Stomach (tissue), 9 donors: ENCODE results near the gene ZNF282. TPM values are rescaled to one million over a fixed set of nuclear protein-coding genes. Genes with fewer than 3 reads are reported as not detected.

ENCODE experiments used
- DNase-seq, 2 donors: peaks; one replicate each; pipeline versions ENCODE4 v3.0.0 to v3.0.0-alpha.2; 2013 to 2019
- H3K27ac ChIP-seq, 5 donors: fragments of 200-600 bp in 4 of 5; sonication (generic) in 4 of 5; one replicate each; pipeline ENCODE4 v1.5.1; 2013 to 2019; ENCODE audit warnings: mild to moderate bottlenecking in 1 of 5, moderate library complexity in 1 of 5
- H3K27me3 ChIP-seq, 3 donors: fragments of 200-600 bp; sonication (generic); one replicate each; pipeline ENCODE4 v1.5.1; 2017 to 2019; ENCODE audit warnings: mixed run types in 1 of 3
- H3K36me3 ChIP-seq, 4 donors: fragments of 200-600 bp; sonication (generic); 1 replicate in 3 of 4; 2 replicates in 1 of 4; pipeline ENCODE4 v1.5.1; 2016 to 2019
- H3K4me1 ChIP-seq, 4 donors: fragments of 200-600 bp; sonication (generic); one replicate each; pipeline ENCODE4 v1.5.1; 2016 to 2019
- H3K4me3 ChIP-seq, 4 donors: fragments of 200-600 bp; sonication (generic) in 3 of 4; one replicate each; pipeline ENCODE4 v1.5.1; 2016 to 2019; ENCODE audit warnings: mild to moderate bottlenecking in 1 of 4
- H3K9me3 ChIP-seq, 4 donors: fragments of 200-600 bp; sonication (generic); one replicate each; pipeline ENCODE4 v1.5.1; 2016 to 2019
- CTCF ChIP-seq, 7 experiments: fragments of 450-650 bp in 4 of 7; fragments of 200-600 bp in 3 of 7; sonication (generic) in 3 of 7; IDR thresholded peaks; one replicate each; pipeline ENCODE4 v1.5.1; 2016 to 2019; ENCODE audit warnings: antibody characterized with exemption in 7 of 7, control low read depth in 2 of 7, mild to moderate bottlenecking in 1 of 7
- EP300 ChIP-seq: sonication (generic); formaldehyde crosslinking; IDR thresholded peaks from one replicate; pipeline ENCODE4 v1.6.1; 2017; ENCODE audit warnings: antibody characterized with exemption
- POLR2A ChIP-seq, 4 donors: fragments of 450-650 bp; IDR thresholded peaks; one replicate each; pipeline ENCODE4 v1.6.1; 2016; ENCODE audit warnings: antibody characterized with exemption in 4 of 4, control low read depth in 2 of 4, mild to moderate bottlenecking in 1 of 4, moderate library complexity in 1 of 4
- POLR2AphosphoS5 ChIP-seq, 3 donors: sonication (generic); formaldehyde crosslinking; IDR thresholded peaks; one replicate each; pipeline ENCODE4 v1.6.1; 2016; ENCODE audit warnings: antibody characterized with exemption in 3 of 3
- WGBS, 5 donors: extraction: QIAGEN DNeasy Blood & Tissue Kit in 3 of 5; methylation state at CpG; one replicate each; pipeline versions ENCODE4 v1.1.5 to v1.1.7; 2013 to 2018; 5-methylcytosine and 5-hydroxymethylcytosine counted together
- intact Hi-C: fragments of 100-400 bp; cut with DNase I; formaldehyde crosslinking; loops from one replicate; pipeline ENCODE4 v1.15.1; 2023; ENCODE audit warnings: low total_unique reads
- polyA plus RNA-seq, 3 donors: library from polyadenylated mRNA; stranded (reverse); fragments of 200-250 nt; gene quantifications; one replicate each; pipeline ENCODE4 v1.2.3, GENCODE V29; 2013
- total RNA-seq, 5 donors: library from RNA; depleted of rRNA; stranded (reverse); fragments of >200 nt; gene quantifications; one replicate each; pipeline versions ENCODE4 v1.1.0 to v1.2.3, GENCODE V29; 2014 to 2016
- donor health status: healthy with polysubstance abuse.
- donor health status: Bipolar disorder and iron deficiency.
- donor health status: healthy.

ZNF282 gene
- total and polyA plus RNA-seq, 8 donors, result 8.4 to 86.0 (median 13.9) TPM

DNA sequence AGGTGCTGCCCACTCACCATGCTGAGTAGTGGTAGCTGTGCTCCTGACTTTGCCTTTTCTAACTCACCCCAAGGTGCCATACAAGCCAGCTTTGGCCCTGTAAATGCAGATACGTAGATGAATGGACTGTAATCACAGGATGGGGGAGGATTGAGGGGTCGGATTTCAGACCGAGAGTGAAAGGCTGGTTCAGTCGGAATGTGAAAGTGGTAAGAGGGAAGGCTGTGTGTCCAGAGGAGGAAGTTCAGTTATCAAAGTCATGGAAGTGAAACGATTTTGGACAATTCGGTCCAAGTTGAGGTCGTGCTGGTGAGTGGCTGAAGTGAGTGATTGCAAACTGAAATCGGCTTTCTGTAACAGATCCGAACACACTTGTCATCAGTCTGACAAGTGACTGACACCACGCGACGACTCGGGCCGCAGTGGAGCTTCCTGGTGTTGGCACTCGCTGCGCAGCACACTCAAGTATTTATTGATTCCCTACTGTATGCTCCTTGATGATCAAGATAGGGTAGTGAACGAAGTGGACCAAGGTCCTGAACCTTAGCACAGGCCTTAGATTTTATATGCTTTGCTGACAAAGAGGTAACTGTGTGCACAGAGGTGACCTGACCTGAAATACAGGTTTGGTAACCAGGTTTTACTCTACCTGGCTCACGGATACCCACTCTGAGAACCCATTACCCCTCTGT lies 10.5 kb downstream of the ZNF282 start:
- intact Hi-C loops, result no loop called here
- TF ChIP-seq POLR2A (IDR thresholded peaks at IDR 0.05) (no peak), EP300 (no peak), POLR2AphosphoS5 (IDR thresholded peaks at IDR 0.05) (no peak), CTCF (IDR thresholded peaks at IDR 0.05) (no peak)
- H3K27ac ChIP-seq, result peak overlapping the region in 1 of 5 donors; percentile 20
- peak in 1 of 2 donors; percentile 77 for DNase-seq
- peaks cover 68 to 100% (median 97%) of the 10 kb centered on the region in 4 donors for H3K36me3 ChIP-seq
- 30 to 60% (median 46%) methylated on average over 18 of the region's 18 CpGs for WGBS, 5 donors
- H3K4me3 ChIP-seq, result no peak overlapping the region
- peaks cover 0 to 24% (median 12%) of the 10 kb centered on the region in 4 donors for H3K4me1 ChIP-seq
- H3K27me3 ChIP-seq, result no peaks in the 10 kb centered on the region
- H3K9me3 ChIP-seq, result no peaks in the 10 kb centered on the region

DNA sequence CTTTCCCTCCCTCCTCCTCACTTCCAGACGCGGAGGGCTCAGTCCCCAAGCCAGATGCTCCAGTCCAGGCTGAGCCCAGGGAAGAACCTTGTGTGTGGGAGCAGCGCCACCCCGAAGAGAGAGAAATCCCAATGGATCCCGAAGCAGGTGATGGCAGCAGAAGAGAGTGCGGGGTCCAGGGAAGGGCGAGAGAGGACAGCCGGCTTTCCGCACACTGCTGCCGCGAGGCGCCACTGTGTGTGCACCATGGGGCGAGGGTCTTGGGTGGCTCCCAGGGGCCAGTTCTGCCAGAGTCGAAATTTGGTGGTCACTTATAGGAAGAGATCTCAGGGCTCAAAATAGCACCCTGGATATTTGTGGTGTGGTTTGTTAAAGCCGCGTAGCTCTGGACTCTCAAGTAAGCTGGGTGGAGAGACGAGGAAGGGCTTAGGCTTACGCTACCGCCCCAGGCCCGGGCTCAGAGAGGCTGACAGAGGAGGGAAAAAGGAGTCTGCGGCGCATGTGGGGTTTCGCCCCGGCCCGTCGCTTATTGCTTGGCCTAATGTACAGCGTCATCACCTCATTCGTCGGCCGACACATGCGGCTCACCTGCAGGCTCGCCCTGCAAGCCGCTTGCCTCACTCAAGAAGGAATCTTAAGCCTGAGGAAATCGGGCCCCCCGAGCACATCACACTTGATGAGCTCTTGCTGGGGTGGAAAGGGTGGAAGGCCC lies 12.1 kb downstream of the ZNF282 start:
- Histone ChIP-seq H3K27me3 (no peaks in the 10 kb centered on the region), H3K27ac (no peak overlapping the region), H3K4me3 (no peak overlapping the region), H3K36me3 (peaks cover 68 to 100% (median 97%) of the 10 kb centered on the region in 4 donors), H3K4me1 (peaks cover 0 to 24% (median 12%) of the 10 kb centered on the region in 4 donors), H3K9me3 (no peaks in the 10 kb centered on the region)
- TF ChIP-seq POLR2AphosphoS5 (IDR thresholded peaks at IDR 0.05), result no peak
- TF ChIP-seq POLR2A (IDR thresholded peaks at IDR 0.05), result no peak
- TF ChIP-seq EP300, result no peak
- TF ChIP-seq CTCF (IDR thresholded peaks at IDR 0.05), result no peak
- intact Hi-C loops, result no loop called here
- WGBS, 5 donors, result 86 to 93% (median 88%) methylated on average over 35 of the region's 35 CpGs
- DNase-seq, result no peak

- intact Hi-C loops, result no loop called here
- WGBS, 5 donors, result 60 to 71% (median 69%) methylated on average over 7 of the region's 7 CpGs
These were observed 14.3 kb downstream of the ZNF282 start for GRCh38 chr7:149209518-149210269.

More at GRCh38 chr7:149209518-149210269, 14.3 kb downstream of the ZNF282 start:
- no peaks in the 10 kb centered on the region for H3K9me3 ChIP-seq
- peak; percentile 31 to 36 for DNase-seq
- peaks cover 76 to 100% (median 98%) of the 10 kb centered on the region in 4 donors for H3K36me3 ChIP-seq
- H3K27ac ChIP-seq, result no peak overlapping the region
- H3K4me3 ChIP-seq, result no peak overlapping the region
- no peaks in the 10 kb centered on the region for H3K27me3 ChIP-seq
- H3K4me1 ChIP-seq, result peaks cover 0 to 15% (median 11%) of the 10 kb centered on the region in 4 donors
- TF ChIP-seq CTCF (IDR thresholded peaks at IDR 0.05) (peak in 3 of 7 experiments; percentile 6 to 25 (median 22)), POLR2AphosphoS5 (IDR thresholded peaks at IDR 0.05) (no peak), EP300 (no peak), POLR2A (IDR thresholded peaks at IDR 0.05) (no peak)
